Trophoblast cell (in vitro differentiated cells and primary cell): ENCODE data around the gene PPFIA2.

Experiments used
- DNase-seq, 2 donors: peaks; one replicate each; pipeline ENCODE4 v3.0.0-alpha.2; 2016
- H2AFZ ChIP-seq: 2 replicates; pipeline ENCODE4 v1.6.1; 2013; ENCODE audit warnings: low read length, moderate library complexity, mild to moderate bottlenecking; ENCODE audit not compliant: insufficient read depth, poor library complexity
- H2AK5ac ChIP-seq: 2 replicates; pipeline ENCODE4 v1.6.1; 2013; ENCODE audit warnings: mild to moderate bottlenecking, low read length
- H2BK120ac ChIP-seq: 2 replicates; pipeline ENCODE4 v1.6.1; 2013; ENCODE audit warnings: low read length, mild to moderate bottlenecking, moderate library complexity; ENCODE audit not compliant: insufficient read depth, poor library complexity
- H2BK12ac ChIP-seq: 2 replicates; pipeline ENCODE4 v1.6.1; 2013; ENCODE audit warnings: mild to moderate bottlenecking, low read length, moderate library complexity
- H2BK5ac ChIP-seq: 2 replicates; pipeline ENCODE4 v1.6.1; 2013; ENCODE audit warnings: low read length, low read depth, moderate library complexity, mild to moderate bottlenecking; ENCODE audit not compliant: poor library complexity
- H3K14ac ChIP-seq: 2 replicates; pipeline ENCODE4 v1.6.1; 2013; ENCODE audit warnings: mild to moderate bottlenecking, low read length
- H3K18ac ChIP-seq: 2 replicates; pipeline ENCODE4 v1.6.1; 2013; ENCODE audit warnings: mild to moderate bottlenecking, low read length
- H3K23ac ChIP-seq: 2 replicates; pipeline ENCODE4 v1.6.1; 2013; ENCODE audit warnings: low read length
- H3K27ac ChIP-seq: 2 replicates; pipeline ENCODE4 v1.5.1; 2013; ENCODE audit warnings: low read depth, mild to moderate bottlenecking, inconsistent platforms, low read length, moderate library complexity
- H3K27me3 ChIP-seq: 2 replicates; pipeline ENCODE4 v1.6.1; 2013; ENCODE audit warnings: inconsistent platforms, mild to moderate bottlenecking, low read length, moderate library complexity; ENCODE audit not compliant: insufficient read depth
- H3K36me3 ChIP-seq, 2 experiments: 1 replicate in 1 of 2; 2 replicates in 1 of 2; pipeline ENCODE4 v1.6.1; 2013; ENCODE audit warnings: low read length in 2 of 2, mild to moderate bottlenecking in 2 of 2, moderate library complexity in 1 of 2; ENCODE audit not compliant: insufficient read depth in 2 of 2, control insufficient read depth in 1 of 2
- H3K4ac ChIP-seq: 2 replicates; pipeline ENCODE4 v1.6.1; 2013; ENCODE audit warnings: low read depth, mild to moderate bottlenecking, low read length, moderate library complexity
- H3K4me1 ChIP-seq, 2 experiments: 1 replicate in 1 of 2; 2 replicates in 1 of 2; pipeline ENCODE4 v1.6.1; 2013; ENCODE audit warnings: low read length in 2 of 2, mild to moderate bottlenecking in 2 of 2, moderate library complexity in 1 of 2; ENCODE audit not compliant: insufficient read depth in 2 of 2, control insufficient read depth in 1 of 2
- H3K4me2 ChIP-seq: 2 replicates; pipeline ENCODE4 v1.6.1; 2013; ENCODE audit warnings: inconsistent platforms, mild to moderate bottlenecking, low read length, moderate library complexity
- H3K4me3 ChIP-seq: 2 replicates; pipeline ENCODE4 v1.5.1; 2013; ENCODE audit warnings: mild to moderate bottlenecking, low read depth, low read length, inconsistent platforms
- H3K79me1 ChIP-seq: one replicate; pipeline ENCODE4 v1.6.1; 2013; ENCODE audit warnings: low read length
- H3K79me2 ChIP-seq: 2 replicates; pipeline ENCODE4 v1.6.1; 2013; ENCODE audit warnings: low read length, mild to moderate bottlenecking; ENCODE audit not compliant: control insufficient read depth, insufficient read depth, poor library complexity
- H3K9ac ChIP-seq: 2 replicates; pipeline ENCODE4 v1.6.1; 2013; ENCODE audit warnings: mild to moderate bottlenecking, low read length
- H3K9me3 ChIP-seq: 2 replicates; pipeline ENCODE4 v1.6.1; 2013; ENCODE audit warnings: low read depth, mild to moderate bottlenecking, control low read depth, inconsistent platforms, low read length; ENCODE audit not compliant: insufficient read depth
- H4K12ac ChIP-seq: 2 replicates; pipeline ENCODE4 v1.6.1; 2013; ENCODE audit warnings: low read depth, mild to moderate bottlenecking, low read length, moderate library complexity
- H4K8ac ChIP-seq: 2 replicates; pipeline ENCODE4 v1.6.1; 2013; ENCODE audit warnings: low read depth, mild to moderate bottlenecking, low read length, moderate library complexity
- H4K91ac ChIP-seq: one replicate; pipeline ENCODE4 v1.6.1; 2013; ENCODE audit warnings: low read depth, mild to moderate bottlenecking, low read length, moderate library complexity
- WGBS: extraction: QIAGEN DNeasy Blood & Tissue Kit; methylation state at CpG from one replicate; pipeline ENCODE4 v1.1.7; 2013; ENCODE audit warnings: missing lambda C conversion rate; ENCODE audit not compliant: insufficient read length, insufficient coverage; ENCODE audit errors: extremely low coverage; 5-methylcytosine and 5-hydroxymethylcytosine counted together

The PPFIA2 gene

DNA sequence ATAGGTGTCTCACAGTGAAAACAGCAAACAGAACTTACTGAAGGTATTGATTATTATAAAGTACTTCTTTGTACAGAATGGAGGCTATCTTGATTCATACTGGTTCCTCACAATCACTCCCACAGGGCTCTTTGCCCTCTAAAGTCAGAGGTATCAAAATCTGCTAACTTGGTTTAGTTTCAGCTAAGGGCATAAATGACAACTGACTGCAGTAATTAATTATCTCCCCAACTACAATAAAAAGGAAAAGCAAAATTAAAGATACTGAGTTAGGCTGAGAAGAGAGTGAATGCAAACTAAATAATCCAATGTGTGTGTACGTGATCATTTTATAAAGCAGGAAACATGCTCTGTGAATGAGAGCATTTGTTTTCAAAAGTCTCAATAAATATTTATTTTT lies 342.6 kb downstream of the PPFIA2 start:
- Histone ChIP-seq H4K12ac (no peak overlapping the region), H3K79me2 (no peaks in the 10 kb centered on the region), H3K14ac (no peak overlapping the region)

DNA sequence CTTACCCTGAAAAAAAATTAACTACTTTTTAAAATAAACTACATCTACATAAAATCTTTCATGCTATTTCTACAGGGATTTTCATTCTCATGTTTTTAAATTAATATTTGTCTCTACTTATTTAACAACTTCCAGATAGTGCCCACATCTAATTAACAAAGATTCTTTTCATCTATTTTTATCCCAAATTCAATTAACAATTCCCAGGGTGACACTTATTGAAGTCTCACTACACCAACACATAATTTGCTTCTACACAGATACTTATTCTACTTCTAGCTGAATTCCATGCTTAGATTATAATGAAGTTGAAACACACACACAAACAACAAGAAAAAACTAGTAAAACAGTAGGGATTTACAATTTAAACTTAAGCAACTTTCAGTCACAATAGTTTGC lies 344.7 kb downstream of the PPFIA2 start:
- Histone ChIP-seq H2BK5ac (no peak overlapping the region), H3K36me3 (no peaks in the 10 kb centered on the region), H3K4me1 (no peaks in the 10 kb centered on the region), H3K9ac (no peak overlapping the region), H3K27me3 (no peaks in the 10 kb centered on the region), H3K9me3 (no peaks in the 10 kb centered on the region), H2AFZ (no peak overlapping the region), H3K27ac (no peak overlapping the region), H3K23ac (no peak overlapping the region), H3K79me1 (no peaks in the 10 kb centered on the region), H3K4me3 (no peak overlapping the region), H3K14ac (no peak overlapping the region), H4K91ac (no peak overlapping the region), H2AK5ac (no peak overlapping the region), H4K12ac (no peak overlapping the region), H3K79me2 (no peaks in the 10 kb centered on the region), H3K18ac (no peak overlapping the region), H2BK120ac (no peak overlapping the region), H3K4me2 (no peak overlapping the region), H2BK12ac (no peak overlapping the region), H3K4ac (no peak overlapping the region), H4K8ac (no peak overlapping the region)
- DNase-seq: no peak

More for the DNA sequence above, 342.6 kb downstream of the PPFIA2 start:
- Histone ChIP-seq H2AFZ (no peak overlapping the region), H4K8ac (no peak overlapping the region), H3K4me3 (no peak overlapping the region), H3K27me3 (no peaks in the 10 kb centered on the region), H3K9me3 (no peaks in the 10 kb centered on the region), H3K18ac (no peak overlapping the region), H3K4me1 (no peaks in the 10 kb centered on the region), H3K4me2 (no peak overlapping the region), H3K27ac (no peak overlapping the region), H3K4ac (no peak overlapping the region), H3K23ac (no peak overlapping the region), H2AK5ac (no peak overlapping the region), H3K79me1 (no peaks in the 10 kb centered on the region), H2BK120ac (no peak overlapping the region), H2BK12ac (no peak overlapping the region), H3K36me3 (no peaks in the 10 kb centered on the region), H3K9ac (no peak overlapping the region), H4K91ac (no peak overlapping the region), H2BK5ac (no peak overlapping the region)
- no peak for DNase-seq
- WGBS: no CpG with 5 or more reads among the region's 1 CpG

DNA sequence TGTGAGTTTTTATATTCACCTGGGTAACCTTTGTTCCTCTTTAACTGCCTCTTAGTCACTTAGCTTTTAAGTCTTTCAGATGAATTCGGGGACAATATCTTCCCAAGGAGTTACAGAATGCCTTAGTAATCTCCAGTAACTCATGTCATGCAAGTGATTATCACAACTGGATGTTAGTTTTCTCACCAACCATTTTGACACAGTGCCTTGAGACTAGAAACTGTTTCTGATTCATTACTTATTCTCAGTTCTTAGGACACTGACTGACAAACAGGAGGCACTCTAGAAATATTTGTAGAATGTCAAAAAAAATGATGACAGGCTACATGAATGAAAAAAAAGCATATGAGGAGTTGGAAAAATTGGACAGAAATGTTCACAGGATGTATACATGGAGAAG lies 346.2 kb downstream of the PPFIA2 start:
- Histone ChIP-seq H3K4me3 (no peak overlapping the region), H2BK12ac (no peak overlapping the region), H3K9ac (no peak overlapping the region), H3K14ac (no peak overlapping the region), H2BK120ac (no peak overlapping the region), H3K27me3 (no peaks in the 10 kb centered on the region), H4K12ac (no peak overlapping the region), H3K4ac (no peak overlapping the region), H3K79me1 (no peaks in the 10 kb centered on the region), H3K9me3 (no peaks in the 10 kb centered on the region), H3K4me1 (no peaks in the 10 kb centered on the region), H3K27ac (no peak overlapping the region), H3K36me3 (no peaks in the 10 kb centered on the region), H3K79me2 (no peaks in the 10 kb centered on the region), H3K18ac (no peak overlapping the region), H2AK5ac (no peak overlapping the region), H4K91ac (no peak overlapping the region), H4K8ac (no peak overlapping the region), H3K4me2 (no peak overlapping the region), H3K23ac (no peak overlapping the region), H2AFZ (no peak overlapping the region), H2BK5ac (no peak overlapping the region)
- DNase-seq: no peak
- no CpG with 5 or more reads among the region's 1 CpG for WGBS

DNA sequence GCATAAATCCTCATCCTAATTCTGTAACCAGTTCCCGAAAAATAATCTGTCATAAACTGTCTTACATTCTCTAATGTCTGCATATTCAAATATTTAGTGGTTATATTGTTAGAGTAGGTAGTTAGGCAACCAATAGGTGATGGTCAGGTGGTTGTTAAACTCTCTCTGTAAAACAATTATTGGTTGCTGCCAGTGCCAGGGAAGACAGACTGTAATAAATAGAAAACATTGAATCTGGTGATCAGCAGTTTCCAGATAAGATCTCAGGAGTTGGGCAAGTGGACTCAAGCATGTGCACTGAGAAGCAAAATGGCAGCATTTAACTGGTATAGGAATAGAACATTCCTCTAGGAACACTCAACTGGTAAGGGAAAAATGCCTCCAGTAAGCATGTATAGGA lies 355.8 kb downstream of the PPFIA2 start:
- Histone ChIP-seq H3K4me2 (no peak overlapping the region), H3K14ac (no peak overlapping the region), H2AFZ (no peak overlapping the region), H2BK12ac (no peak overlapping the region), H4K91ac (no peak overlapping the region), H3K36me3 (no peaks in the 10 kb centered on the region), H4K12ac (no peak overlapping the region), H3K4me1 (no peaks in the 10 kb centered on the region), H2AK5ac (no peak overlapping the region), H2BK120ac (no peak overlapping the region), H3K27me3 (no peaks in the 10 kb centered on the region), H3K23ac (no peak overlapping the region), H3K79me2 (no peaks in the 10 kb centered on the region), H2BK5ac (no peak overlapping the region), H3K18ac (no peak overlapping the region), H3K79me1 (no peaks in the 10 kb centered on the region), H4K8ac (no peak overlapping the region), H3K4ac (no peak overlapping the region), H3K9me3 (no peaks in the 10 kb centered on the region), H3K4me3 (no peak overlapping the region), H3K9ac (no peak overlapping the region), H3K27ac (no peak overlapping the region)
- DNase-seq: no peak
- no CpG with 5 or more reads among the region's 1 CpG for WGBS

DNA sequence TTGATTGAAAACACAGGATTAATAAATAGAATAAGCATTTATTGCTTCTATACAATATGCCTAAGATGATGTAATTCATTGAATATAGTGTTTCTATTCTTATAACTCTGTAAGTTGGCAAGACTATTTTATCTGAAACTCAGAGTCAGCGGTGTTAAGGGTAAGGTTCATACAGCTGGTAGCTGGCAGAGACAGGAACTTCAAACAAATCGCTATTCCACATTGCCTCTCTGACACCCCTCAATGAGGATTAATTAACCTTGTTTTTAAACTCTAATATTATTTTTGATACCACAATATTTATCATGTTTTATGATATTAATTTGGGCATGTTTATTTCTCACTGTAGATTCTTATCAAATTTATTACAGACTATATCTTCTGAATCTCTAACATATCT lies 357.9 kb downstream of the PPFIA2 start:
- Histone ChIP-seq H3K27ac (no peak overlapping the region), H3K9ac (no peak overlapping the region), H3K4me1 (no peaks in the 10 kb centered on the region), H2AK5ac (no peak overlapping the region), H4K12ac (no peak overlapping the region), H4K91ac (no peak overlapping the region), H3K4me3 (no peak overlapping the region), H3K27me3 (no peaks in the 10 kb centered on the region), H2BK120ac (no peak overlapping the region), H2BK12ac (no peak overlapping the region), H3K18ac (no peak overlapping the region), H3K23ac (no peak overlapping the region), H3K36me3 (no peaks in the 10 kb centered on the region), H3K4me2 (no peak overlapping the region), H2BK5ac (no peak overlapping the region), H3K79me1 (no peaks in the 10 kb centered on the region), H3K79me2 (no peaks in the 10 kb centered on the region), H3K9me3 (no peaks in the 10 kb centered on the region), H4K8ac (no peak overlapping the region), H2AFZ (no peak overlapping the region), H3K4ac (no peak overlapping the region), H3K14ac (no peak overlapping the region)
- no peak for DNase-seq
- WGBS: no CpG with 5 or more reads among the region's 2 CpGs
